Stimulated activated CD8-positive, alpha-beta memory T cell treated with anti-CD3 and anti-CD28 coated beads, Interleukin-12 subunit alpha, Interleukin-12 subunit beta, amount 100 ng/mL, for 1 hour (primary cell): ENCODE measurements around the gene ARSB.
"Not testable (repeated sequence)": the region's sequence is repeated elsewhere in the genome, so short reads cannot be mapped to it uniquely, and the experiment has no call there.

ENCODE experiments used
- DNase-seq: peaks from one replicate; pipeline ENCODE4 v3.0.0-alpha.2; 2020; ENCODE audit warnings: low read depth

ARSB gene

DNA sequence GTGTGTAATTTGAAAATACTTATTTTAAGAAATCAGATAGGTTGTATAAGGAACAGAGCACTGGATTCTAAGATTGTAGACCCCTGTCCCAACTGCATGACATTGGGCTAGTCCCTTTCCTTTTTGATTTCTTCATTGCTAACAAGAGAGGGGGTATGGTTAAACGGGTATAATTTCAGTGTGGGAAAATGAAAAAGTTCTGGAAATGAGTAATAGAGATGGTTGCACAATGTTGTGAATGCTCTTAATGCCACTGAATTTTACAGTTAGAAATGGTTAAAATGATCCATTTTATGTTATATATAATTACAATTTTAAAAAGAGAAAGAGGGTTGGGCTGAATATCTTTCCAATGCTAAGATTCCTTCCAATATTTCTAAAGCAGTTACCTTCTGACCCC, 233.2 kb downstream of the ARSB start:
- no peak for DNase-seq

GRCh38 chr5:78750281-78750680, 234.8 kb downstream of the ARSB start:
- no peak for DNase-seq

DNA sequence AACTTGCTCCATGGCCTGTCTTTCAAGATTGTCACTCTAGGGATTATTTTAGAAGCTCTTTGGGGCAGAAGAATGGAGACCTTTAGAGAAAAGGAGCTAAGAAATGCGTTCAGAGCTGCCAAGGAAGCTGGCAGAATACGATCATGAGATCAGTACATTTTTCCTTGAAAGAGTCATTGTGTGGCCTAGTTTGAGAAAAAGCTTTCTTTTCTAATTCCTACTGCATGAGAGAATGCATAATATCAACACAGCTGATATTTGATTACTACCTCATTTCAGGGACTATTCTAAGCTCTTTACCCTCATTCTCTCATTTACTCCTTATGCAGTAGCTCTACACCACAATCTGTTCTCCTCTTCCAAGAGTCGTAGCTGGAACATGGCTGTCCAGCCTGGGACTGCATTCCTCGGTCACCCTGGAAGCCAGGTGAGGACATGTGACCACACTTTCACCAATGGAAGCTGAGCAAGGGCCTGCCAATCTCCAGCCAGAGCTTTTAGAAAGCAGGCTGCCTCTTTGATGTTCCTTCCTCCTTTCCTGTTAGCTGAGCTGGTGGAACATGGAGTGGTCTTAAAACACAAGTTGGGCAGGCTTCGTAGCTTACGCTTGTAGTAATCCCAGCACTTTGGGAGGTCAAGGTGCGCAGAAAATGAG, 237.3 kb downstream of the ARSB start:
- no peak for DNase-seq

- no peak for DNase-seq
Observed at GRCh38 chr5:78747055-78747454, 238.1 kb downstream of the ARSB start.

GRCh38 chr5:78746021-78746770, 238.9 kb downstream of the ARSB start:
- DNase-seq: no peak

DNA sequence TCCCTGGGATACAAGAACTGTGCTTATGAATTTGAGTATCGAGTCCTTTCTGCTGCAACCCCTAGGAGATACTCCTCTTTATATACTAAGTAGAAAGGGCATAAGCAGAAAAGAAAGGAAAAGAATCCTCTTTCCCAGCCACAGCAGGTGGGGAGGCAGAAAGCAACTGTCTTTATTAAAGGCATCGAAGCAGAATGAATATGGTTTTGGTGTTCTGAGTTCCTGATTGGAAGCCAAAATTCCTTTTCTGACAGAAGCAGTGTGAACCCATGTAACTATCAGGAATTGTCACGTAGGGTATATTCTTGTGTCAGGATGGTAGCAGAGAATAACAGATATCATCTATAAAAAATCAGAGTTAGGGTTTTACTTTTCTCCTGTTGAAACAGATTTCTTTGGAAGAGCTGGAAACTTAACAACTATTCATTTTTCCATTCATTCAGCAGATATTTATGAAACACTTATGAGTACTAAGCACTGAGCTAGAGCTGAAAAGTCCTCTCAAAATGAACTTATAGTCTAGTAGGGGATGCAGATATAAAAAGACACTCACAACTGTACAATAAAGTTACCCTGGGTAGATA, 240.1 kb downstream of the ARSB start:
- no peak for DNase-seq

DNA sequence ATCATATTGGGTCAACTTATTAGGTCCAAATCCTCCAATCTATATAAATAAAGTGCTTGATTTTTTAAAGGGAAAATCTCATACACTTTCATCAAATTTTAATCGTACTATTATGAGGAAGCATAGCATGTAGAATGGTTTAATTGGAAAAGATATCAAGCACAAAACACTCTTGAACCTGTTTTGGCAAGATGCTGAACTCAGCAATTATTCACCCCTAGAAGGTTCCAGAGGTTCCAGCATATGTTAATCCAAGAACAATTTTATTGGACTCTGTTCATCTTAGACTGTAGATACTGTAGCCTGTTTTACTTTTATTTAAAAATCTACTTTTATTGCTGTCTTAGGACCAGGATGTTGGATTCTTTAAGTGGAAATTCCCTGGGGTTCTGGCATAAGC, 244.1 kb downstream of the ARSB start:
- DNase-seq: no peak

DNA sequence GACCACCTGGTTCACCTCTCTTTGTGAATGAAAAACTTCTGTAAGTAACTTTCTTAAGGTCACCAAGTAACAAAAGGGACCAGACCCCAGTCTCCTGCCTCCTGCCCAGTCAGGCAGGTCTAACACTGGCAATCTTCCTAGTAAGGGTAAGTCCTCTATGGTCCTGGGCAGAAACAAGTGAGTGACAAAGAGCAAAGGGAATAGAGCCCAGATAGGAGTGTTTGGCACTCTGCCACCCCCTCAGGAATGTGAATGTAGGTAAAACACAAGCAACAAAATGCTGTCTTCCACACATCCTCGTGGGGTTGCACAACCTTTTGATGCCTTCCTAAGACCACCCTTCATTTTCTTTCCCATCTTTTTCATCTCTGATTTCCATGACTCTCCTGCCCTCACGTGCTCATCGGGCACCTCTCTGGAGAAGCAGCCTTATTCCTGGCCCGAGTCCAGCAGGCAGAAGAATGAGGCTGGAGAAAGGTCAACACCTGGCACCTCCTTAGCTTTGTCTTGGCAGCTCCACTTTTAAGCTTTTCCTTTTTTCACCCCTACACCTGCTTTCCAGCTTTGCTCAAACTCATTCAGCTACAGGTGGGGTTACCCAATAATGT, 246.3 kb downstream of the ARSB start:
- no peak for DNase-seq

DNA sequence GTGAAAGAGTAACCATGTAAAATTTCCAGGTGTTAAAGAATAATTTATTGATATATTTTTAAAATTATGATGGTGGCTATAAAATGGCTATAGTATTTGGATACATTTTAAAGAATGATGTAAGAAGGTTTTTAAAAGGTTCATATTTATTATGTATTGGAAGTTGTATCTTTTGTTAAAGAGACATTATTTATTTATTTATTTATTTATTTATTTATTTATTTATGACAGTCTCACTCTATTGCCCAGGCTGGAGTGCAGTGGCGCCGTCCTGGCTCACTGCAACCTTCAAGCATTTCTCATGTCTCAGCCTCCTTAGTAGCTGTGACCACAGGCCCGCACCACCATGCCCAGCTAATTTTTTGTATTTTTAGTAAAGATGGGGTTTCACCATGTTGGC, 247.0 kb downstream of the ARSB start:
- DNase-seq: no peak

DNA sequence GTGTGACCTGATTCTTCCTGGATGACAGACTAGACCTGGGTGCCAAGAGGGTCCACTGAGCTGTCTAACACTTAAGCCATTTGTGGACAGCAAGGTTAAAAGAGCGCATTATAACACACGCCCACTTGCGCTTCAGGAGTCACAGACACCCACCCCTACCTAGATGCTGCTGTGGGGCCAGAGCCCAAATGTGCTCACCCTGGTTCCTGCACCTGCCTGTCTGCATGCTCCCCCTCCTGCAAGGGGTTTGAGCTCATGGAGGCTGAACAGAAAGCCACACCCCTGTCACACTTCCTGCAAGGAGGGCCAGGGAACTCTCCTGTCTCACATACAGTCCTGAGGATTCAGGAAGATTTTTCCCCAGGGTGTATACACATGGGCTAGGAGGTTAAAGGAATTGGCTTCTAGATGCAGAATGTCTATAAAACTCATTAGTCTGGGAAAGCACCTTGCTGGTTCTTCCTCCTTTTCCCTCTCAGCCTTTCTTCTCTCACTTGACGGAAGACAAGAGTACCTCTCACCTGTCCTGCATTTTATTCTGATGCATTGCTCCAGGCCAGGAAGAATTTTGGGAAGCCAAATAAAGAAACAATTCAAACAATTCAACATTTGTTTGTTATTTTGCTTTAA, 249.2 kb downstream of the ARSB start:
- DNase-seq: no peak

- no peak for DNase-seq
Observed at GRCh38 chr5:78734950-78735349, 250.2 kb downstream of the ARSB start.

DNA sequence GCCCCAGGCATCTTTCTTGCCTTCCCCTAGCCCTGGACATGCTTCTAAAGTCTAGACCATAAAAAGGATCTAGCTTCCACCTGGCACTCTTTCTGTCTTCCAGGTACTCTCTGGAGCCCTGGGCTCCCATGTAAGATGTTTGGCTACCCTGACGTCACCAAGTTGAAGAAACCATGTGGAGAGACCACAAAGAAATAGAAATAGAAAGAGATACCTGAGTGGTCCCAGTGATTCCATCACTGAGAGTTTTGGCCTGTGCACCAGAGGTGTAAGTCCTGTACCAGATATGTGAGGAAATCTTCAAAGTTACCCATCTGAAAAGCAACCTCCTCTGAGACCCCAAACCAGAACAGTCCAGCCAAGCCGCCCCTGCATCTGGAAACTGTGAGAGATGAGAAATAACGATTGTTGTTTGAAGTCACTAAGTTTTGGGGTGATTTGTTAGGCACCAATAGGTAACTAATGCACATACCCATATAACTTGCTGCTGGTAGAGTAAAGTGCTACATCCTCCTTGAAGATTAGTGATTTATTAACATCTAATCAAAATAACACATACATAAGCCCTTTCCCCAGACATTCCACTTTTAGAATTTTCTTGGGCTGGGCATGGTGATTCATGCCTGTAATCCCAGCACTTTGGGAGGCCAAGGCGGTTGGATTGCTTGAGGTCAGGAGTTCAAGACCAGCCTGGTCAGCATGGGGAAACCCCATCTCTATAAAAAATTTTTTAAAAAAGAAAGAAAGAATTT, 250.8 kb downstream of the ARSB start:
- DNase-seq: no peak

DNA sequence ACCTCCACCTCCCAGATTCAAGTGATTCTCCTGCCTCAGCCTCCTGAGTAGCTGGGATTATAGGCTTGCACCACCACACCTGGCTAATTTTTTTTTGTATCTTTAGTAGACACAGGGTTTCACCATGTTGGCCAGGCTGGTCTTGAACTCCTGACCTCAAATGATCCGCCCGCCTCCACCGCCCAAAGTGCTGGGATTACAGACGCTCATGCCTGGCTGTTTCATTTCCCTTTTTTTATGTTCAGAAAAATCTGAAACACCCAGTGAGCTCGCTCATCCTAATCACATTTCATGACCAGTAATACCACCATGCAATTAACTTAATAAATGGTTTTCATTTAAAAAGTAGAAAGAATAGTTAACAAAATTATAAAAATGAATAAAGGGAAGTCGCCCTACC, 252.4 kb downstream of the ARSB start:
- not testable (repeated sequence) for DNase-seq

DNA sequence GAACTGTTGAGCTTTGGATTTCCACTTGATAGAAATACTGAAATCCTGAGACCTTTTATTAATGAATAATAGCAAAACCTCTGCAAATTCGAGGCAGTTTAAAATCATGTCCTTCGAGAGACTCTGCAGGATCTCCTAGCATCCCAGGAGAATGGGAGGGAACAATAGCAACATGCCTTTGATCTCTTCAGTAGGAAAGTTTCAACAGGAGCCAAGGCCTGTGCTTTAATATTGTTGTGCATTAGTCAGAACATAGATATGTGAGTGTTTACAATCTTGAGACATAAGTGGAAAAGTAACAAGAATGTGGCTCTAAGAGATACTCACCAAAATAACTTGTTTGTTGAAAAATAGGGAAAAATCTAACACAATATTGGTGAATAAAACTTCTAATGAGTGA, 253.2 kb downstream of the ARSB start:
- DNase-seq: no peak

- DNase-seq: no peak
Observed at GRCh38 chr5:78730300-78731094, 254.6 kb downstream of the ARSB start.

DNA sequence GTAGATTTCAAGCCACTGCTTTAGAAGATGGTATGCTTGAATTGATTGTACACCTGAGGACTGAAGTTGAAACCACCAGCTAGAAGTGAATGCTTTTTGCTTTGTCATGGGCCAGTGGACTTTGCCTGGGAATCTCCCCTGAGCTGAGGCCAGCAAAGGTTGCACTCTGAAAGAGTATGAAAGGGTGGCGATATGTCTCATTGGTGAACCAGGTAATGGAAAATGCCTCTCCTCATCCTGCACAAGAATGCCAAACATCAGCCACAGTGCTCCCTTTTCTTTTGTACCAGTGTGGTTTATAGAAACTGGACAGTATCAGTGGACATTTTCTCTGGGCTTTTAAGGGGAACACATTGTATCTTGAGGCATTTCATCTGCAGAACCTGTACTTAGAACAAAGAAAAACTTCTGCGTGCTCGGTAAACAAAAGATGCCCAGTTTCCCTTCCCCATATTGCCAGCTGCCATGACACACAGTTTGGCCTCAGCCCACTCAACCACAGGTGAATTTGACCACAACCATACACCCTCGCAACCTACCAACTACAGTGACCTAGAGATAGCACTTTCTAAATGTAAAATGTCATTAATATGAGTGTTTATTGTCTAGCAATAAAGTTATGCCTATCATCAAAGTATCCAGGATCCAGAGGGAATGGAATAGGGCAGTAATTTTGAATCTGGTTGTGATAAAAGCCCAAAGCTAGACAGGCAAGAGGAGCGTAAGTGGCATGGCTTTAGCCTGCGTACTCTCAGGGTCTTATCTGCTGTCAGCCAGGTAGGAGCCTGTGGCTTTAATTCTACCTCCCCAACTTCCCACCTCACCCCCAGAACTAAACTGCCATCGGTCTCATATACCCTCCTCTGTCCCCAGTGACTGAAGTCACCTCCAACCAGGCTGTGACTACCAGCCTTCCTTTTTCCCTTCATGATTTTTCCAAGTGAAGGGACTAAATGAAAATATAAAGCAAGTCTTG, 257.0 kb downstream of the ARSB start:
- no peak for DNase-seq
